Ishikawa (cell line): ENCODE measurements around the gene CKB.

Source experiments
- CEBPB ChIP-seq: IDR thresholded peaks from 2 replicates; pipeline ENCODE4 v1.6.1; 2012
- CREB1 ChIP-seq: IDR thresholded peaks from 2 replicates; pipeline ENCODE4 v1.6.1; 2012; ENCODE audit warnings: low read depth
- EGR1 ChIP-seq: IDR thresholded peaks from 2 replicates; pipeline ENCODE4 v1.6.1; 2012
- EP300 ChIP-seq: IDR thresholded peaks from 2 replicates; pipeline ENCODE4 v1.6.1; 2012; ENCODE audit warnings: borderline replicate concordance
- TCF12 ChIP-seq: IDR thresholded peaks from 2 replicates; pipeline ENCODE4 v1.6.1; 2012; ENCODE audit warnings: low read depth
- TF ChIP-seq, protein P1 (sequence below): IDR thresholded peaks from 2 replicates; pipeline ENCODE4 v1.6.1; 2012; ENCODE audit warnings: low read depth, mild to moderate bottlenecking
- TF ChIP-seq, protein P2 (sequence below): IDR thresholded peaks from 2 replicates; pipeline ENCODE4 v1.6.1; 2012

DNA sequence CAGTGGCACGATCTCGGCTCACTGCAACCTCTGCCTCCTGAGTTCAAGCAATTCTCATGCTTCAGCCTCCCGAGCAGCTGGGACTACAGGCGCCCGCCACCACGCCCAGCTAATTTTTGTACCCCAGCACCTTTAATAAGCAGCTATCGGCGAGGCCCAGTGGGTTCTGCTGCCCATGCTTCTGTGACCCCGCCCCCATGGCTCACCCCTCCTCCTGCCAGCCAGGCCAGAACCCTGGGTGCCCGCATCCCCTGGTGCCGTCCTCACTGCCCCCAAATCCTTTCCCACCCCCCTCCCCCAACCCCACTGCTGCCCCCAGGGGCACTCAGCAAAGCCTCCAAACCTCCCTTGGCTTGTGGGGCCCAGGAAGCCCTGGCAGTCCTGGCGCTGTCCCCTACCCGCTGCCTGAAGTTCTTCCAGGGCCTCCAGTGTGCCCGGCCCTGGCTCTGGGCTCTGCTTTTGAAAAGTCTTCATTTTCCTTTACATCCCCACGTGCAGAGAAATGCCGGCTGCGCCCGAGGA, 25.4 kb upstream of the CKB start:
- TF ChIP-seq CEBPB, result no peak
- TF ChIP-seq TCF12, result no peak
- no peak for TF ChIP-seq CREB1
- TF ChIP-seq EP300, result no peak
- TF ChIP-seq EGR1, result no peak
- TF ChIP-seq, protein P1, sequence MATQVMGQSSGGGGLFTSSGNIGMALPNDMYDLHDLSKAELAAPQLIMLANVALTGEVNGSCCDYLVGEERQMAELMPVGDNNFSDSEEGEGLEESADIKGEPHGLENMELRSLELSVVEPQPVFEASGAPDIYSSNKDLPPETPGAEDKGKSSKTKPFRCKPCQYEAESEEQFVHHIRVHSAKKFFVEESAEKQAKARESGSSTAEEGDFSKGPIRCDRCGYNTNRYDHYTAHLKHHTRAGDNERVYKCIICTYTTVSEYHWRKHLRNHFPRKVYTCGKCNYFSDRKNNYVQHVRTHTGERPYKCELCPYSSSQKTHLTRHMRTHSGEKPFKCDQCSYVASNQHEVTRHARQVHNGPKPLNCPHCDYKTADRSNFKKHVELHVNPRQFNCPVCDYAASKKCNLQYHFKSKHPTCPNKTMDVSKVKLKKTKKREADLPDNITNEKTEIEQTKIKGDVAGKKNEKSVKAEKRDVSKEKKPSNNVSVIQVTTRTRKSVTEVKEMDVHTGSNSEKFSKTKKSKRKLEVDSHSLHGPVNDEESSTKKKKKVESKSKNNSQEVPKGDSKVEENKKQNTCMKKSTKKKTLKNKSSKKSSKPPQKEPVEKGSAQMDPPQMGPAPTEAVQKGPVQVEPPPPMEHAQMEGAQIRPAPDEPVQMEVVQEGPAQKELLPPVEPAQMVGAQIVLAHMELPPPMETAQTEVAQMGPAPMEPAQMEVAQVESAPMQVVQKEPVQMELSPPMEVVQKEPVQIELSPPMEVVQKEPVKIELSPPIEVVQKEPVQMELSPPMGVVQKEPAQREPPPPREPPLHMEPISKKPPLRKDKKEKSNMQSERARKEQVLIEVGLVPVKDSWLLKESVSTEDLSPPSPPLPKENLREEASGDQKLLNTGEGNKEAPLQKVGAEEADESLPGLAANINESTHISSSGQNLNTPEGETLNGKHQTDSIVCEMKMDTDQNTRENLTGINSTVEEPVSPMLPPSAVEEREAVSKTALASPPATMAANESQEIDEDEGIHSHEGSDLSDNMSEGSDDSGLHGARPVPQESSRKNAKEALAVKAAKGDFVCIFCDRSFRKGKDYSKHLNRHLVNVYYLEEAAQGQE, result no peak
- TF ChIP-seq, protein P2, sequence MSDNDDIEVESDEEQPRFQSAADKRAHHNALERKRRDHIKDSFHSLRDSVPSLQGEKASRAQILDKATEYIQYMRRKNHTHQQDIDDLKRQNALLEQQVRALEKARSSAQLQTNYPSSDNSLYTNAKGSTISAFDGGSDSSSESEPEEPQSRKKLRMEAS, result no peak
